ENCODE measurements around the gene NFX1.
"Not testable (repeated sequence)": the region's sequence is repeated elsewhere in the genome, so short reads cannot be mapped to it uniquely, and the experiment has no call there.

NFX1 gene

GRCh38 chr9:33388110-33388994 is 98.0 kb downstream of the NFX1 start:
- no peak for DNase-seq (ENCODE audit: low read depth)

DNA sequence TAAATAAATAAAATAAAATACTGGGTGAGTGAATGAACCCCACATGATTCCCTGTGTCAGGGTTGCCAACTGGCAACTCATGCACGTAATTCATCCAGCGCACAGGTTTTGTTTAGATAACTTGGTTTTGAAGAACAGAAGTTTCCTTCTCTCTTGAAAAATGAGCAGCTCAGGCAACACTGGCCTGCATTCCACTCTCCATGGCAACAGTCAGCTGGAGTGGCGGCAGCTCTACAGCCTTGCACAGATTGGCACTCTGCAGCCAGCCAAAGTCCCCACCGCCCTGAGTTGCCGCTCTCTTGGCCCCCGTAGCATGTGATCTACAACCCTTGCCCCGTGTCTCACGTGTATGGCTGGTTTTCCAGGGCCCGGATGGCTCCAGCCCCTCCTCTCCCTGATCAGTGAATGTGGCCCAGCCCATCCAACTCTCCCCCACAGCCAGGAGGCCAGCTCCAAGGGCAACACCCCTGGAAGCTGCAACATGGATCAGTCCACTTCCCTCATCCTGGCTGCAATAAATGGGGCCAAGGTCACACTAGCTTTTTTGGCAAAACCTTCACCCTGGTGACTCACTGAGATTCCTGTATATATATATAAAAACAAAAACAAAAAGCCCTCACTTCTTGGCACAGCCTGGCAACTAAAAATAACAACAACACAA is 100.9 kb downstream of the NFX1 start:
- peak; percentile 86 for DNase-seq (ENCODE audit: low read depth)

DNA sequence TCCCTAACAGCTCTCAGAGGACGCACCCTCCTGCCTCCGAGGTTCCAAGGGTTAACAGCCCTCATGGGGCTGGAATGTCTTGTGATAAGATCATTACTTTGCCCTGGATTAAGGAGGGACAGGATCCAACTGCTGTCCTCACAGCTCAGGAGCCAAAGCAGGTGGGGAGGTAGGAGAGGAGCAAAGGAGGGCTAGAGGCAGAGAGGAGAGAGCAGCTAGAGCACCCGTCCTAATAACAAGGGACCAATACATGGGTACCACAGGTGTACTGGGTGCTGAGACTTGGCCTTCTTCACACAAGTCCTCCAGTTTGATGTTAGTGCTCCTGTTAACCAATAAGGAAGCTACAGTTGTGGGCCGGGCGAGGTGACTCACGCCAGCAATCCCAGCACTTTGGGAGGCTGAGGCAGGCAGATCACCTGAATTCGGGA is 102.3 kb downstream of the NFX1 start:
- DNase-seq (ENCODE audit: low read depth) = not testable (repeated sequence)

DNA sequence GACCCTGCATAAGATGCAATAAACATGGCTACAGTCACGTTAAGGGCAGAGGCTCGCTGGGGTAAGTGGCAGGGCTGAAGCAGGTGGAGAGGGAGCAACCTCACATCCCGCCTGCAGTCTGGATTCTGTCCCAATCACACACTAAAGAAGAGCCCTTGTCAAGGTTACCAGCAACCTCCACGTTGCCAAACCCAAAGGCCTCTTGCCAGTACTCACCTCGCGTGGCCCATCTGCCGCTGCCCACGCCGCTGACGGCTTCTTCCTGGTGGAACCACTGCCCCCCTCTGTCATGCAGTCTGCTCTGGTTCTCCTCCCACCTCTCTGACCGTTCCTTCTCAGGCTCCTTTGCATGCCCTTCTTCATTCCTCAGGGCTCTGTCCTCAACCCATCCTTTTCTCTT is 103.3 kb downstream of the NFX1 start:
- DNase-seq (ENCODE audit: low read depth) = no peak

DNA sequence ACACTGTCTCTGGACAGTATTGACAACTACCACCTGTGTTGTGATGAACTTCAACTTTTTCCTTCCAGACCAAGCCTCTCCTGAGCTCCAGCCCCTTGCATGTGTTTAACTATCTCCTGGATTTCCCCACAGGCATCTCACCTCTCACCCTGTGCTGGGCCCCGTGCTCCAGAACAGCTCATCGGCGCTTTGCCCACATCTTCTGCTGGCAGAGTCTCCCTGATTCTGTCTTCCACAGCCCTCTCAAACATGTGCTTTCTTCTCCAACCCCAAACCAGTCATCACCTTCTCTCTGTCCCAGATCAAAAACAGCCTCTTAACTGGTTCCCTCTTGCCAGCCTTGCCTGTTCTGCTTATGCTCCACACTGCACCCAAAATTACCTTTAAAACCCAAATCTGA is 103.7 kb downstream of the NFX1 start:
- DNase-seq (ENCODE audit: low read depth) = not testable (repeated sequence)

- not testable (repeated sequence) for DNase-seq (ENCODE audit: low read depth)
These were observed 105.0 kb downstream of the NFX1 start for GRCh38 chr9:33395159-33395879.

DNA sequence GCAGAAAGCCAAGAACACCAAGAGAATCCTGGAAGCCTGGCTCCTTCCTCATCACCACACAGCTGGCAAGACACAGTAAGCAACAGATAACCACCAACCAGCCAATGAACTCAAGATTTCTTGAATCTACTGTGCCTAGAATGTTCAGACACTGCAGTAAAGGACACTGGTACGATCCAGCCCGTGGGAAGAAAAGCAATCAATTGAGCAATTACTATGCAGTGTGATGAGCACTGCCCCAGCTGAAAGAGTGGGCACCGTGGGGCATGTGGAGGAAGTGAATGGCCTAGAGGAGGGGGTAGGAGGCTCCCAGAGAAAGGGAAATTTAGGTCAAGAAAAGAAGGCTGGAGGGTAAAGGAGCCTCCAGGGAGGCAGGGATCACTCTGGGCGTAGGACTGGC is 107.5 kb downstream of the NFX1 start:
- not testable (repeated sequence) for DNase-seq (ENCODE audit: low read depth)

DNA sequence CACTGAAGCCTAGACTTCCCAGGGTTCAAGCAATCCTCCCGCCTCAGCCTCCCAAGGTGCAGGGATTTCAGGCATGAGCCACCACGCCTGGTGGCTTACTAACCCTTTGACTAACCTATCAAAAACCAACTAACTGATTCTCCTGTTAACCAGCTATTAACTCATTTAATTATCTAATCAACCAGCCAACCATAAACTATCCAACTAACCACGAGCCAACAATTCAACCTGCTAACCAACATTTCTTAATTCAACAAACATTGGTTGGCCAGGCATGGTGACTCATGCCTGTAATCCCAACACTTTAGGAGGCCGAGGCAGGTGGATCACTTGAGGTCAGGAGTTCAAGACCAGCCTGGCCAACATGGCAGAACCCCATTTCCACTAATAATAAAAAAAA is 108.7 kb downstream of the NFX1 start:
- DNase-seq (ENCODE audit: low read depth) = not testable (repeated sequence)

- DNase-seq (ENCODE audit: low read depth) = not testable (repeated sequence)
These were observed 111.5 kb downstream of the NFX1 start for GRCh38 chr9:33401809-33402208.

DNA sequence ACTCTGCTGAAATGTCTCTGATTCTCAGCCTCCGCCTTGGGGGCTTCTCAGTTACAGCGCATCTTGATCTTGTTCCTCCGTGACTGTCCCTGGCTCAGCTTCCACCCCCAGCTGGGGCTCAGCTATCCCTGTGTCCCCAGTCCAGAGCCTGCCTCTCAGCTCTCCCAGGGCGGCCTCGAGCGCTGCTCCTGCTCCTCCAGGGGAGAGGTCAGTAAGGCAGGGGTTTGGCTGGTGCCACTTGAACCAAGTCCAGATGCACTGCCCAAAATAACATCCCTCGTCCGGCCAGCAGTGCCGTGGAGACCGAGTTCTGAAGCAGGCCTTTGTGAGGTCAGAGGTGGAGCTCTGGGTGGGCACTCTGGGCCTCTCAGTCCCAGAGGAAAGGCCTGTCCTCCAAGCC is 112.1 kb downstream of the NFX1 start, which contains the start of gene AQP7:
AQP7 (minus strand) TSS at position 198 of the 400 bp plus-strand sequence. CDS start 1,306 bp downstream, outside the sequence.
- not testable (repeated sequence) for DNase-seq (ENCODE audit: low read depth)

GRCh38 chr9:33403941-33404787 is 113.8 kb downstream of the NFX1 start:
- DNase-seq (ENCODE audit: low read depth) = no peak

DNA sequence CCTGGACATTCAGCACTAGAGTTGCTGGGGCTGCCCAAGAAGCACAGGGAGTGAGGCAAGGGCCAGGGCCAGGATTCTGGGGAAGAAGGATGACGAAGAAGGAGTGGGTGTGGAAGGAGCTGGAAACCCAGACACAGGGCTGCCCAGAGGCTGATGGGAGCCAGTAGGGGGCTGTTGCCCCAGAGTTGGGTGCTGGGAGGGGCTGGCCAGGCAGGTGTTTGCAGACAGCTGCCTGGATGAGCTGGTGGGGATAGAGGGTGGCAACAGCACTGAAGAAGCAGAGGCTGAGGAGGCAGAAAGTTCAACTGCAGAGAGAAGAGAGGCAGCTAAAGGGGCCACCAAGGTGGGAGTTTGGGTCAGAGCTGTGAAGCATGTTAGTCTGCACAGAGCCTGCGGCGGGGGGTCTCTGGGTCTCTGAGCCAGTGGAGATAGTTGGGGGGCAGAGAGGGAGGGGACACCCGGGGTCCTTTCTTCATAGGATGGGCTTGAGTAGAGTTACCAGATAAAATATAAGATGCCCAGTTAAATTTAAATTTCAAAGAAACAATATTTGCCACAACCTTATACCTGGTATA is 114.6 kb downstream of the NFX1 start:
- no peak for DNase-seq (ENCODE audit: low read depth)

GRCh38 chr9:33407061-33407460 is 116.7 kb downstream of the NFX1 start:
- DNase-seq (ENCODE audit: low read depth) = no peak

GRCh38 chr9:33408087-33408486 is 117.8 kb downstream of the NFX1 start:
- DNase-seq (ENCODE audit: low read depth) = no peak

DNA sequence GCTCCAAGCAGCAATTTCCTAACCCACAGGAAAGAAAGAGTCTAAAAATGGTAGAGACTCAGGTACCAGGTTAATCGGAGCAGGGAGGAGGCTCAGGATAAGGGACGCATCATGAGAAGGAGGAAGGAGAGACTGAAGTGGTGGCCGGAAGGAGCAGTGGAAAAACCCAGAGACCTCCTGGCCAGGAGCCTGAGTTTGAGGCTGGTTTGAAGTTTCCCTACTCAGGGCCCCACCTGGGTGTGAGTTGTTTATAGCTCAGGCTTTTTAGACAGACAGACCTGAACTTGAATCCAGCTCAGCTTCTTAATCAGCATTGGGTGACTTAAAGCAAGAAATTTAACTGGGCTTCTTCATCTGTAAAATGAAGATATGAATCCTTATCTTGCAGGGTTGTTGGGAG is 124.0 kb downstream of the NFX1 start:
- DNase-seq (ENCODE audit: low read depth) = no peak

DNA sequence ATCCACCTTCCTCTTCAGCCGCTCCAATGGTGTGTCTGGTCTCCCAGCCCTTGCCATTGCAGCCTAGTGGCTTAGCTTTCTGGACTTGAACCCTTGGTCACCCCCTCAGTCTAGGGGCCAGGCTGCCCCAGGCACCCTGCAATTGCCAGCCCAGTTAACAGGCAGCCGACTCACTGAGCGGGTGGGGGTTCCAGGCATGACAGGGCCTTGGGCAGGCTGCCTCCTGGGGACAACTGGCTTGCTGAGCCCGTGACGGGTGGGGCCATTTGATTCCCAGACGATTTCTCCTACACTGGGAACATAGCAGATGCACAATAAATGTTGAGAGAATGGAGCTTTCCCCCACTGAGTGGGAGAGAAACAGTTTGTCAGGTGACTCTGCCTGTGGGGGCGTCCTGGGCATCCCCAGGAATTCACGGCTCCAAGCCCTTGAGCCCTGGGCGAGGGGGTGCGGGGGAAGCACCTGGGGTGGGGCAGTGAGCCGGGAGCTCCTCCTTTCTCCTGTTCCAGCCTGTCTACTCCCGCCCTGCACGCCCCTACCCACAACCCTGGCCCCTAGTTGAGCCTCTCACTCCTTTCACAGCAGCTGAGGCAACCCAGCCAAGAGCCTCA is 124.7 kb downstream of the NFX1 start:
- no peak for DNase-seq (ENCODE audit: low read depth)

DNA sequence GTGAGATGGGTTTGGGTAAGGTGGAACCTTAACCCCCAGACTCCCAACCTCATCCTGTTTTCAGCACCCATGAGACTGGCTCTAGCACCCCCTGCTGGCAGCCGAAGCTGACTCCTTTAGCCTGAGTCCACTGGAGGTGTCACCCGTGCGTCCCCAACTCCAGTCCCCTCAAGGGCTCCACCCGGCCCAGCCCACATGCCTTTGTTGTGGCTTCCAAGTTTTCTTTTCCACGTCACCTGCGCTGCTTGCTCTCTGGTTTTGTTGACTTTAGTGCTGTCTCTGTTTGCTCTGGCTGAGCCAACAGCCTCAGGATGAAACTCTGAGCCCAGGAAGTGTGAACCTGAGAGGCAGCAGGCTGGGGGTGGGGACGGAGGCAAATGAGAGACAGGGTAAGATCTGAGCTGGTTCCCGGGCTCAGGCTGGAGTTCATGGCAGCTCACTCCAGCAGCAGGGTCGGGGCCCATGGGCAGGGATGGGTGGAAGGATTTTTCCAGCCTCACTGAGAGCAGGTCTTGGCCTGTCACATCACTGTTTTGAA is 125.3 kb downstream of the NFX1 start:
- DNase-seq (ENCODE audit: low read depth) = peak; percentile 45

DNA sequence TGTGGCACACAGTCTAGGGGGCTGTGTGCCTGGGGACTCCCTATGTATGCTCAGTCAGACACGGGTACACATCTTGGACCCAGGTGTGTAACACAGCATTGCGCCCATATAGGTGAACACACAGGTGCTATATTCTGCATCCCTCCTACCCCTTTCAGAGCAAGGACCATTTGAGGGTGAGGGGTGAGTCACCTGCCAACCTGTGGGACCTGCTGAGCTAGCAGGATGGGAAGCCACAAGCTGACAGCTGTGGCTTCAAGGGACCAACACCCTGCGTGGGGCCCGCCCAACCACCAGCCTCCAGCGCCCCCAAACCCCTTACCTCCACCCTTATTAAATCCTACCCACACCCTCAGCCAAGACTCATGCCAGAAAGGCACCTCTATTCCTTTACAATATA is 126.7 kb downstream of the NFX1 start:
- no peak for DNase-seq (ENCODE audit: low read depth)

GRCh38 chr9:33418090-33418489 is 127.8 kb downstream of the NFX1 start:
- DNase-seq (ENCODE audit: low read depth) = no peak

- DNase-seq (ENCODE audit: low read depth) = no peak
These were observed 129.5 kb downstream of the NFX1 start for GRCh38 chr9:33419708-33420303.

All from HS-27A (cell line).